Effector memory CD8-positive, alpha-beta T cell (primary cell): ENCODE measurements around the gene ZFAND2B.

Experiments used
- ATAC-seq: fragments of 150-1000 bp; cut with Tn5 transposase; replicated peaks from 2 replicates; pipeline ENCODE4 v1.10.0; 2021; ENCODE audit warnings: mild to moderate bottlenecking, moderate library complexity
- DNase-seq, 3 experiments: peaks; one replicate each; pipeline ENCODE4 v3.0.0; 2021
- H3K27ac Mint-ChIP-seq, 2 donors: one replicate each; pipeline ENCODE4 v1.8.0; 2022; ENCODE audit warnings: mild to moderate bottlenecking in 2 of 2, mixed read lengths in 2 of 2, moderate library complexity in 2 of 2
- H3K27me3 Mint-ChIP-seq, 2 donors: one replicate each; pipeline ENCODE4 v1.8.0; 2022; ENCODE audit warnings: mixed read lengths in 2 of 2
- H3K36me3 Mint-ChIP-seq: one replicate; pipeline ENCODE4 v1.8.0; 2022; ENCODE audit warnings: mild to moderate bottlenecking, moderate library complexity, mixed read lengths; ENCODE audit not compliant: insufficient read depth
- H3K4me1 Mint-ChIP-seq, 2 donors: one replicate each; pipeline ENCODE4 v1.8.0; 2022; ENCODE audit warnings: low read depth in 2 of 2, mixed read lengths in 2 of 2
- H3K4me3 Mint-ChIP-seq, 2 donors: one replicate each; pipeline ENCODE4 v1.8.0; 2022; ENCODE audit warnings: mild to moderate bottlenecking in 2 of 2, mixed read lengths in 2 of 2, moderate library complexity in 2 of 2
- H3K9me3 Mint-ChIP-seq, 2 donors: one replicate each; pipeline ENCODE4 v1.8.0; 2022; ENCODE audit warnings: mixed read lengths in 2 of 2
- total RNA-seq, 9 experiments: gene quantifications; one replicate each; lab custom pipeline; 2026; lab: John Stamatoyannopoulos, UW

Gene ZFAND2B, protein sequence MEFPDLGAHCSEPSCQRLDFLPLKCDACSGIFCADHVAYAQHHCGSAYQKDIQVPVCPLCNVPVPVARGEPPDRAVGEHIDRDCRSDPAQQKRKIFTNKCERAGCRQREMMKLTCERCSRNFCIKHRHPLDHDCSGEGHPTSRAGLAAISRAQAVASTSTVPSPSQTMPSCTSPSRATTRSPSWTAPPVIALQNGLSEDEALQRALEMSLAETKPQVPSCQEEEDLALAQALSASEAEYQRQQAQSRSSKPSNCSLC
- 19.8 to 58.9 (median 41.9) reads per million in 9 experiments for total RNA-seq

DNA sequence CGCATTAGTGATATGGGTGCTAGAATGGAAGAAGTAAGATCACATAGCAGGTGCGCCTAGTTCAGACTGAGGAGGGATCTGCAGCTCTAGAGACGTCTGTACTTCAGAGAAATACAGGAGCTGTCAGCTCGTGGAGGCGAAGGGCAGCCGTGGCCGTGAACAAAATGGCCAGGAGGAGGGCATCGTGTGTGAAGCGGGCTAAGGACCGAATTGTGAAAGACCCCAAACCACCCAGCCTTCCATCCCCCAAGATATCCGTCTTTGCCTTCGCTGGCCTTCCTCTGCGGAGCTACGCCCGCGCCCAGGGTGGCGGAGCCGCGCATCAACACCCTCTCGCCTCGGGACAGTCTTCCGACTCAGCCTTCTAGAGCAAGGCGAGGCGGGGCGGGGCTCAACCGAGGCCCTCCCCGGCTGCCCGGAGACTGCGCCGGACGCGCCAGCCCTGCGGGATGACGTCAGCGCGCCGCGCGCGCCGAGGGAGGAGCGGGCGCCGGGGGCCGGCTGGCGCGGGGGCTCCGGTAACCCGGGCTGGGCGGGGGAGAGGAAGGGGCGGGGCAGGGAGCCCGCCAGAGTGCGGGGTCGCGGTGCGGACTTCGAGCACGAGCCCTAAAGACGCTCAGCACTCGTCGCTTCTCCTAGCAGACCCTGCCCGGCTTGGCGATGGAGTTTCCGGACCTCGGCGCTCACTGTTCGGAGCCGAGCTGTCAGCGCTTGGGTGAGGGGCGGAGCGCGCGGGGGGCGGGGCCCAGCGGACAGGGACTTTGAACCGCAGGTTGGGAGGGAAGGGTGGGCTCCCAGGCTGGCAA is at the start of gene ZFAND2B:
Gene ZFAND2B, plus strand, starts transcription at position 455 of the 806 bp plus-strand sequence. Its CDS starts 206 bp downstream, at position 661.
- Mint-ChIP-seq H3K4me1 (peaks cover 18 to 22% of the 10 kb centered on the region in 2 donors), H3K27me3 (no peaks in the 10 kb centered on the region), H3K27ac (peak within 1 kb of the TSS; percentile 90 to 94), H3K9me3 (no peaks in the 10 kb centered on the region), H3K36me3 (peaks cover 20% of the 10 kb centered on the region), H3K4me3 (peak within 1 kb of the TSS; percentile 78 to 83)
- ATAC-seq = peak; percentile 94
- peak; percentile 94 to 96 (median 94) for DNase-seq

- Mint-ChIP-seq H3K27ac (no peak overlapping the region), H3K4me3 (no peak overlapping the region), H3K4me1 (peaks cover 13 to 21% of the 10 kb centered on the region in 2 donors), H3K9me3 (no peaks in the 10 kb centered on the region), H3K36me3 (peaks cover 7% of the 10 kb centered on the region), H3K27me3 (no peaks in the 10 kb centered on the region)
- no peak for ATAC-seq
- no peak for DNase-seq
Measured at GRCh38 chr2:219157396-219157795, 49.2 kb upstream of the ZFAND2B start.

DNA sequence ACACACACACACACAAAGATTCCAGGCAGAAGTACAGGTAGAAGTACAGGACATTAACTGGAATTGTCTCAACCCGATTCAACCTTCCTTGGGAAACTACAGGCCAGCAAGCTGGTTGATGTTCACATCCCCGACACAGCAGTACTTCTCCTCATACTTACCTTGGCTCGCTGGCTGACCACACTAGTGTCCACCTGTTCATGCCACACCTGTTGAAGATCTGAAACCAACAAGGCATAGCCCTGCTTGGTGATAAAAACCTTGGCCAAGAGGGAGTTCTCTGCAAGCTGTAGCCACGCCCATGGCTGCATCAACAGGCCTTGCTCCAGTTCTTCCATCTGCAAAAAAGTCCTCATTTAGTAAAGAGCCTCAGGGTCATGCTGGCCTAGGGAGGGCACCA is 48.6 kb upstream of the ZFAND2B start:
- no peaks in the 10 kb centered on the region for H3K27me3 Mint-ChIP-seq
- peaks cover 13 to 21% of the 10 kb centered on the region in 2 donors for H3K4me1 Mint-ChIP-seq
- peak overlapping the region in 1 of 2 donors; percentile 31 for H3K27ac Mint-ChIP-seq
- H3K4me3 Mint-ChIP-seq = no peak overlapping the region
- peaks cover 7% of the 10 kb centered on the region for H3K36me3 Mint-ChIP-seq
- no peaks in the 10 kb centered on the region for H3K9me3 Mint-ChIP-seq
- ATAC-seq (no peak), DNase-seq (no peak)

GRCh38 chr2:219158586-219158985 is 48.0 kb upstream of the ZFAND2B start:
- H3K4me3 Mint-ChIP-seq = no peak overlapping the region
- no peak for ATAC-seq
- H3K9me3 Mint-ChIP-seq = no peaks in the 10 kb centered on the region
- H3K27me3 Mint-ChIP-seq = no peaks in the 10 kb centered on the region
- peak overlapping the region in 1 of 2 donors; percentile 31 for H3K27ac Mint-ChIP-seq
- peaks cover 13 to 21% of the 10 kb centered on the region in 2 donors for H3K4me1 Mint-ChIP-seq
- peaks cover 4% of the 10 kb centered on the region for H3K36me3 Mint-ChIP-seq
- no peak for DNase-seq

DNA sequence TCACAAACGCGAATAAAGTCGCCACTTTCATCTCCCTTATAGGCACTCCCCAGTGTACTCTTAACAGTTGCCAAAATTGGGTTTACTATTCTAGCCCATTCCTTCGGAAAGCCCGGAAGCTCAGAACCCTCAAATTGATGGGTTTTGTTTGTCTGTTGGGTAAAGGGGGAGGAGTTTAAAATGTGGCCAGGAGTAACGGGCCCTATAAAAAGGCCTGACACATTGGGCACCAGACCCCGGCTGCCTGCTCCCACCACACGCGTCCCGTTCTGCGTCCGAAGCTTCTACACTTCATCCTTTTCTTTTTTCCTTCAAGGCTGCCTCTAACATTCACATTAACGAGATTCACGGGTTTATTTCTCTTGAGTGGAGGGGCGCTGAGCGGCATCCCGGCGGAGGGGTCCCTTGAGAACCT is 46.8 kb upstream of the ZFAND2B start:
- Mint-ChIP-seq H3K36me3 (peaks cover 8% of the 10 kb centered on the region), H3K4me1 (peaks cover 13 to 21% of the 10 kb centered on the region in 2 donors), H3K9me3 (no peaks in the 10 kb centered on the region), H3K27me3 (no peaks in the 10 kb centered on the region), H3K4me3 (peak overlapping the region; percentile 89 to 90), H3K27ac (peak overlapping the region; percentile 88 to 93)
- ATAC-seq (no peak), DNase-seq (peak in 1 of 3 experiments; percentile 4)

DNA sequence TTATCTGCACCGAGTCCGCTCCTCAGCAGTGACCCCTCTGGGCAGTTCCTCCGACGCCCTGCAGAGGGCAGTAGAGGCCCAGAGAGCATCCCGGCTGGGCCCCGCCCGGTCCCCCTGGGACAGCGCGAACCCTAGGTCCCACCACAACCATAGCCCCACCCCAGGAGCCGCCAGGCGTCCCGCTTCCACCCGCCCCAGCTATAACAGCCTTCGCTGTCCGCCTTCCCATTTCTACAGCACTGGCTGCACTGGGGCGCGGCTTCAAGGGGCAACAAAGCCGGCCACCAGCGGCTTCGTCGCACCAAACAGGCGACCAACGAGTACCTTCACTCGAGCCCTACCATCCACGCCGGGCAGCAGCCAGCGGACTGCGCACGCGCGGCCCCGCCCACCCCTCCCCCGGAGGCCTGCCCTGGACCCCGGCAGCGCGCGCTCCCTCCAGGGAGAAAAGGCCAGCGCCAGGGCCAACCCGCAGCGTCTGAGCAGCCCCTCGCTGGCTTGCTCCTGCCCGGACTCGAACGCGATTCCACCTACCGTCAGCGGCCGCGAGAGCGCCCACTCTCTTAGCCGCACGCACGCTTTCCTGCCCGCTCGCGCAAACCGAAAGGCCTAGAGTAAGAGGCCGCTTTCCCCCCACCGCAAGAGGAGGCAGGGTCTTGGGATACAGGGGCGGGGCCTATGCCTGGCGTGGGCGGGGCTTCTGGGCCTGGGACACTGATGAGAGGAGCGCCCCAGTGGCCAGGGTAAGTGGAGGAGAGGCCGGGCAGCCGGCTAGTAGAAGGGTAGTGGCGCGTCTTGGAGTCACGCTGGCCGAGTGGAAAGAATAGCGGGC is 46.2 kb upstream of the ZFAND2B start, which contains the start of gene NHEJ1:
Gene NHEJ1, minus strand, starts transcription at position 630 of the 832 bp plus-strand sequence. CDS start 2,453 bp downstream, outside the sequence.
- DNase-seq = peak; percentile 91 to 94 (median 93)

GRCh38 chr2:219161097-219161496 is 45.5 kb upstream of the ZFAND2B start:
- ATAC-seq (no peak), DNase-seq (no peak)
- Mint-ChIP-seq H3K4me3 (peak overlapping the region; percentile 89 to 90), H3K9me3 (no peaks in the 10 kb centered on the region), H3K27ac (peak overlapping the region; percentile 88 to 93), H3K4me1 (peaks cover 13 to 21% of the 10 kb centered on the region in 2 donors), H3K36me3 (peaks cover 8% of the 10 kb centered on the region), H3K27me3 (no peaks in the 10 kb centered on the region)

More for the DNA sequence above, 46.2 kb upstream of the ZFAND2B start, which contains the start of gene NHEJ1:
- peak within 1 kb of the TSS; percentile 89 to 90 for H3K4me3 Mint-ChIP-seq
- H3K4me1 Mint-ChIP-seq = peaks cover 13 to 21% of the 10 kb centered on the region in 2 donors
- peak within 1 kb of the TSS; percentile 88 to 93 for H3K27ac Mint-ChIP-seq
- H3K36me3 Mint-ChIP-seq = peaks cover 8% of the 10 kb centered on the region
- H3K9me3 Mint-ChIP-seq = no peaks in the 10 kb centered on the region
- peak; percentile 89 for ATAC-seq
- no peaks in the 10 kb centered on the region for H3K27me3 Mint-ChIP-seq

DNA sequence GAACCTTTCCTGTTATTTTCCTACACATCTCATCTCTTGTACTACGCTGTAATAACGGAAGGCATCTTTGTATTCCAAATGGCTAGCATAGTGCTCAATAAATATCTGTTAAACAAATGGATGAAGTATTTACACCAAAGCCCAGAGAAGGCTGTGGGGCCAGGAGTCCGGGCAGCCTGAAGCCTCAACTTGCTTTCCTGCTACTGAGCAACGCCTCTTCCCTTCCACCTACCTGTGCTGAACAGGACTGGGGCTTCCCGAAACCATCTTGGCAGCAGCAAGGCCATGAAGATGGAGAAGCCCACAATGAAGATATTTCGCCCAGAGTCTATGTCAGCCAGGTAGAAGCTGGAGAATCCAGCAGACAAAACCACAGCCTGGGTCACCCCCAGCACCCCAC is 43.4 kb upstream of the ZFAND2B start:
- Mint-ChIP-seq H3K27ac (no peak overlapping the region), H3K4me3 (no peak overlapping the region), H3K27me3 (no peaks in the 10 kb centered on the region), H3K4me1 (peaks cover 13 to 21% of the 10 kb centered on the region in 2 donors), H3K9me3 (no peaks in the 10 kb centered on the region), H3K36me3 (peaks cover 8% of the 10 kb centered on the region)
- ATAC-seq (no peak), DNase-seq (no peak)

GRCh38 chr2:219165058-219165911 is 41.3 kb upstream of the ZFAND2B start:
- H3K27me3 Mint-ChIP-seq = no peaks in the 10 kb centered on the region
- DNase-seq (no peak), ATAC-seq (no peak)
- H3K9me3 Mint-ChIP-seq = no peaks in the 10 kb centered on the region
- peaks cover 15% of the 10 kb centered on the region for H3K36me3 Mint-ChIP-seq
- H3K27ac Mint-ChIP-seq = no peak overlapping the region
- H3K4me3 Mint-ChIP-seq = no peak overlapping the region
- H3K4me1 Mint-ChIP-seq = peaks cover 7 to 9% of the 10 kb centered on the region in 2 donors

- peaks cover 13% of the 10 kb centered on the region for H3K36me3 Mint-ChIP-seq
- peaks cover 5 to 9% of the 10 kb centered on the region in 2 donors for H3K4me1 Mint-ChIP-seq
- ATAC-seq (no peak), DNase-seq (no peak)
- no peaks in the 10 kb centered on the region for H3K27me3 Mint-ChIP-seq
- H3K9me3 Mint-ChIP-seq = no peaks in the 10 kb centered on the region
- peak overlapping the region; percentile 33 to 38 for H3K27ac Mint-ChIP-seq
- no peak overlapping the region for H3K4me3 Mint-ChIP-seq
Measured at GRCh38 chr2:219167997-219168396, 38.6 kb upstream of the ZFAND2B start.

DNA sequence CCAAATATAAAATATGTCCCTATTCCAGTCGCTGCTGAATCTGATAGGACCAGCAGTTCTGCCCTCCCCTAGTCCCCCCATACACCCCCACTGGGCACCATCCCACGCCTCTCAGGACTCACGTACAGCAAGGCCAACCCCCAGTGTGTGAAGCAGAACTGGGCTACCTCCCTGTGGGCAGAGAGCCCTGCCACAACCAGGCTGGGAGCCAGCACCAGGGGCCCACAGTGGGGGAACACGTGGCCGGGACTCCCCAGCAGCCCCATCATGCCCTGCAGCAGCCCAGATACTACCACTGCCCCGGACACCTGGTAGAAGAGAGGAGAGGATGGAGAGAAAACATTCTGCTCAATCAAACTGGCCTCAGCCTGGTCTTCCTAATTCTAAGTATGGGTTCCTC is 38.1 kb upstream of the ZFAND2B start:
- no peak overlapping the region for H3K27ac Mint-ChIP-seq
- no peak for DNase-seq
- H3K36me3 Mint-ChIP-seq = peaks cover 16% of the 10 kb centered on the region
- no peak overlapping the region for H3K4me3 Mint-ChIP-seq
- H3K4me1 Mint-ChIP-seq = peaks cover 5 to 12% of the 10 kb centered on the region in 2 donors
- no peak for ATAC-seq
- no peaks in the 10 kb centered on the region for H3K9me3 Mint-ChIP-seq
- H3K27me3 Mint-ChIP-seq = no peaks in the 10 kb centered on the region

GRCh38 chr2:219168932-219169331 is 37.6 kb upstream of the ZFAND2B start:
- H3K4me3 Mint-ChIP-seq = no peak overlapping the region
- no peak for ATAC-seq
- H3K27me3 Mint-ChIP-seq = no peaks in the 10 kb centered on the region
- H3K36me3 Mint-ChIP-seq = peaks cover 17% of the 10 kb centered on the region
- no peak overlapping the region for H3K27ac Mint-ChIP-seq
- no peaks in the 10 kb centered on the region for H3K9me3 Mint-ChIP-seq
- H3K4me1 Mint-ChIP-seq = peaks cover 7 to 13% of the 10 kb centered on the region in 2 donors
- DNase-seq = no peak
